Fibroblast of villous mesenchyme (primary cell): Measurements from ENCODE around the gene KIF6. TPM values are rescaled to one million over a fixed set of nuclear protein-coding genes. Genes with fewer than 3 reads are reported as not detected.
"Not testable (repeated sequence)": the region's sequence is repeated elsewhere in the genome, so short reads cannot be mapped to it uniquely, and the experiment has no call there.

ENCODE experiments used
- DNase-seq: peaks from one replicate; pipeline ENCODE4 v3.0.0-alpha.2; 2010; ENCODE audit warnings: low read depth
- H3K4me3 ChIP-seq: 2 replicates; pipeline ENCODE4 v1.5.1; 2011; ENCODE audit warnings: low read depth, mild to moderate bottlenecking, low read length
- CTCF ChIP-seq: IDR thresholded peaks from 2 replicates; pipeline ENCODE4 v1.5.1; 2012; ENCODE audit warnings: low read depth, mild to moderate bottlenecking, low read length; ENCODE audit not compliant: insufficient read depth
- total RNA-seq: library from RNA; depleted of rRNA; stranded (reverse); fragments of >200 nt; gene quantifications from 2 replicates; pipeline ENCODE4 v1.2.3, GENCODE V29; 2012

KIF6 gene
- total RNA-seq, 1 donor = 0.43 TPM

- no peak for TF ChIP-seq CTCF
- DNase-seq = no peak
- H3K4me3 ChIP-seq = no peak overlapping the region
Observed at GRCh38 chr6:39516471-39516870, 208.7 kb downstream of the KIF6 start.

- H3K4me3 ChIP-seq = no peak overlapping the region
- DNase-seq = no peak
- TF ChIP-seq CTCF = no peak
Observed at GRCh38 chr6:39515471-39515870, 209.7 kb downstream of the KIF6 start.

- TF ChIP-seq CTCF = no peak
- no peak overlapping the region for H3K4me3 ChIP-seq
- DNase-seq = no peak
Observed at GRCh38 chr6:39515006-39515405, 210.2 kb downstream of the KIF6 start.

- not testable (repeated sequence) for DNase-seq, H3K4me3 ChIP-seq
Observed at GRCh38 chr6:39509831-39510230, 215.4 kb downstream of the KIF6 start.

GRCh38 chr6:39508515-39508914, 216.7 kb downstream of the KIF6 start:
- no peak for TF ChIP-seq CTCF
- no peak for DNase-seq

GRCh38 chr6:39507331-39507998, 217.7 kb downstream of the KIF6 start:
- no peak for DNase-seq
- no peak overlapping the region for H3K4me3 ChIP-seq
- TF ChIP-seq CTCF = no peak

More at GRCh38 chr6:39508515-39508914, 216.7 kb downstream of the KIF6 start:
- no peak overlapping the region for H3K4me3 ChIP-seq

GRCh38 chr6:39502362-39502955, 222.7 kb downstream of the KIF6 start:
- DNase-seq, H3K4me3 ChIP-seq: not testable (repeated sequence)

GRCh38 chr6:39499053-39499452, 226.2 kb downstream of the KIF6 start:
- no peak for TF ChIP-seq CTCF

More at GRCh38 chr6:39499053-39499452, 226.2 kb downstream of the KIF6 start:
- DNase-seq = no peak
- no peak overlapping the region for H3K4me3 ChIP-seq
